Vagina (tissue), 2 donors: Measurements from ENCODE around the gene CREB3L2. TPM values are rescaled to one million over a fixed set of nuclear protein-coding genes. Genes with fewer than 3 reads are reported as not detected.
A peak's percentile ranks its signal among the peaks of the same experiment; 100 is the strongest.

ENCODE experiments used
- DNase-seq, 2 donors: peaks; one replicate each; pipeline ENCODE4 v3.0.0-alpha.2; 2017; ENCODE audit errors: extremely low spot score in 2 of 2
- H3K27ac ChIP-seq: fragments of 200-600 bp; sonication (generic); one replicate; pipeline ENCODE4 v1.5.1; 2019
- H3K27me3 ChIP-seq: fragments of 200-600 bp; sonication (generic); one replicate; pipeline ENCODE4 v1.5.1; 2019
- H3K36me3 ChIP-seq, 2 donors: fragments of 200-600 bp; sonication (generic); one replicate each; pipeline ENCODE4 v1.5.1; 2017 to 2019
- H3K4me1 ChIP-seq: fragments of 200-600 bp; sonication (generic); one replicate; pipeline ENCODE4 v1.5.1; 2019
- H3K4me3 ChIP-seq, 2 donors: fragments of 200-600 bp; sonication (generic); 1 replicate in 1 of 2; 2 replicates in 1 of 2; pipeline ENCODE4 v1.5.1; 2016 to 2019
- H3K9me3 ChIP-seq: fragments of 200-600 bp; sonication (generic); one replicate; pipeline ENCODE4 v1.5.1; 2019
- POLR2A ChIP-seq, 2 donors: fragments of 450-650 bp; IDR thresholded peaks; one replicate each; pipeline ENCODE4 v1.6.1; 2017; ENCODE audit warnings: antibody characterized with exemption in 2 of 2, mild to moderate bottlenecking in 2 of 2, moderate library complexity in 2 of 2
- POLR2AphosphoS5 ChIP-seq, 2 donors: sonication (generic); formaldehyde crosslinking; IDR thresholded peaks; one replicate each; pipeline ENCODE4 v1.9.0; 2017; ENCODE audit warnings: antibody characterized with exemption in 2 of 2, mild to moderate bottlenecking in 2 of 2, low read depth in 1 of 2; ENCODE audit not compliant: insufficient read depth in 1 of 2
- intact Hi-C: fragments of 100-400 bp; cut with DNase I; formaldehyde crosslinking; loops from one replicate; pipeline ENCODE4 v1.15.1; 2023
- total RNA-seq: library from RNA; depleted of rRNA; stranded (reverse); fragments of >200 nt; gene quantifications from one replicate; pipeline ENCODE4 v1.2.3, GENCODE V29; 2016
- TF ChIP-seq, protein P1 (sequence below), 3 experiments: fragments of 450-650 bp in 2 of 3; fragments of 200-600 bp in 1 of 3; sonication (generic) in 1 of 3; IDR thresholded peaks; one replicate each; pipeline ENCODE4 v1.5.1; 2017 to 2019; ENCODE audit warnings: antibody characterized with exemption in 3 of 3, mild to moderate bottlenecking in 2 of 3, moderate library complexity in 2 of 3

CREB3L2 gene
- total RNA-seq, 1 donor from 2014 or later = 28.7 TPM

DNA sequence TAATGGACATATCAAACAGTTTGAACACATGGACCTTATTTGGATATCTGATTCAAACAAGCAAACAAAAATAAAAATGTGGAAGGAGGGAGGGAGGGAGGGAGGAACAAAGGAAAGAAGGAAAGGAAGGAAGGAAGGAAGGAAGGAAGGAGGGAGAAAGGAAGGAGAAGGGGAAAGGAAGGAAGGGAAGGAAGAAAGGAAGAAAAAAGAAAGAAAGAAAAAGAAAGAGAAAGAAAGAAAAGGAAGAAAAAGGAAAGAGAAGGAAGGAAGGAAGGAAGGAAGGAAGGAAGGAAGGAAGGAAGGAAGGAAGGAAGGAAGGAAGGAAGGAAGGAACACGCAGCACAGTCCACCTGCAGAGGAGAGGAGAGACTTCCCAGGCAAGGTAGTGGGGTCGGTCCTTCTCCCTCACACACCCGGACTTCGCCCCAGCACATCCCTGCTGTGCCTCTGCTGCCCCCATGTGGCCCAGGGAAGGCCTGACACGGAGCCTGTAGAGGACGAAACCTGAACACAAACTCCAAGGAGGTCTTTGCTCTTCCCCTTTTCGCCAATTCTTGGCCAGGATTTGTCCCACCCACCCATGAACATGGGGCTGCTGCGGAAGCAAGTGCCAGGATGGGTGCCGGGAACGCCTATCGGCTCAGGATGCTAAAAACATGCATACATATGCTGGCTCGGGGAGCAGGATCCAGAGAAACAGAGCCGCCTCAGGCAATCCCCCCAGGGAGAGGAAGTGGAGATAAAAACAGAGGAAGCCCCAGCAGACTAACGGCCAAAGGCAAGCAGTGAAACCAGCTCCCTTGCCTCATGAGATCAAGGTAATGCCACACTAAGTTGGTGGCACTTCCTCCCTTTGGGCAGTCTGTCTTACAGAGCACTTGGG, 102.8 kb downstream of the CREB3L2 start:
- H3K27me3 ChIP-seq = no peaks in the 10 kb centered on the region
- no peak for DNase-seq
- peaks cover 0 to 57% of the 10 kb centered on the region in 2 donors for H3K36me3 ChIP-seq
- intact Hi-C loops = loop anchor here (10.0 kb wide), 1 partner anchor 244 kb away; no protein-coding TSS in a partner anchor
- TF ChIP-seq, protein P1, sequence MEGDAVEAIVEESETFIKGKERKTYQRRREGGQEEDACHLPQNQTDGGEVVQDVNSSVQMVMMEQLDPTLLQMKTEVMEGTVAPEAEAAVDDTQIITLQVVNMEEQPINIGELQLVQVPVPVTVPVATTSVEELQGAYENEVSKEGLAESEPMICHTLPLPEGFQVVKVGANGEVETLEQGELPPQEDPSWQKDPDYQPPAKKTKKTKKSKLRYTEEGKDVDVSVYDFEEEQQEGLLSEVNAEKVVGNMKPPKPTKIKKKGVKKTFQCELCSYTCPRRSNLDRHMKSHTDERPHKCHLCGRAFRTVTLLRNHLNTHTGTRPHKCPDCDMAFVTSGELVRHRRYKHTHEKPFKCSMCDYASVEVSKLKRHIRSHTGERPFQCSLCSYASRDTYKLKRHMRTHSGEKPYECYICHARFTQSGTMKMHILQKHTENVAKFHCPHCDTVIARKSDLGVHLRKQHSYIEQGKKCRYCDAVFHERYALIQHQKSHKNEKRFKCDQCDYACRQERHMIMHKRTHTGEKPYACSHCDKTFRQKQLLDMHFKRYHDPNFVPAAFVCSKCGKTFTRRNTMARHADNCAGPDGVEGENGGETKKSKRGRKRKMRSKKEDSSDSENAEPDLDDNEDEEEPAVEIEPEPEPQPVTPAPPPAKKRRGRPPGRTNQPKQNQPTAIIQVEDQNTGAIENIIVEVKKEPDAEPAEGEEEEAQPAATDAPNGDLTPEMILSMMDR (IDR thresholded peaks at IDR 0.05) = peak; percentile 70 to 92 (median 82)
- TF ChIP-seq POLR2A (IDR thresholded peaks at IDR 0.05) = no peak
- TF ChIP-seq POLR2AphosphoS5 (IDR thresholded peaks at IDR 0.05; ENCODE audit: insufficient read depth in 1 of 2, low read depth in 1 of 2) = no peak
- H3K4me1 ChIP-seq = peaks cover 17% of the 10 kb centered on the region
- H3K4me3 ChIP-seq = no peak overlapping the region
- peak overlapping the region; percentile 36 for H3K27ac ChIP-seq
- no peaks in the 10 kb centered on the region for H3K9me3 ChIP-seq

GRCh38 chr7:137895301-137896221, 106.3 kb downstream of the CREB3L2 start:
- Histone ChIP-seq H3K4me3 (no peak overlapping the region), H3K27ac (no peak overlapping the region), H3K36me3 (peaks cover 0 to 58% of the 10 kb centered on the region in 2 donors), H3K4me1 (peaks cover 11% of the 10 kb centered on the region), H3K9me3 (no peaks in the 10 kb centered on the region), H3K27me3 (no peaks in the 10 kb centered on the region)
- intact Hi-C loops = loop anchor here (10.0 kb wide), 1 partner anchor 241 kb away; no protein-coding TSS in a partner anchor
- DNase-seq = no peak
- TF ChIP-seq, protein P1 (IDR thresholded peaks at IDR 0.05) = no peak
- TF ChIP-seq POLR2A (IDR thresholded peaks at IDR 0.05) (no peak), POLR2AphosphoS5 (IDR thresholded peaks at IDR 0.05; ENCODE audit: insufficient read depth in 1 of 2, low read depth in 1 of 2) (no peak)

GRCh38 chr7:137893143-137893742, 108.6 kb downstream of the CREB3L2 start:
- Histone ChIP-seq H3K4me3 (no peak overlapping the region), H3K27ac (no peak overlapping the region), H3K9me3 (no peaks in the 10 kb centered on the region), H3K36me3 (peaks cover 0 to 53% of the 10 kb centered on the region in 2 donors), H3K4me1 (no peaks in the 10 kb centered on the region), H3K27me3 (no peaks in the 10 kb centered on the region)
- peak in 1 of 2 donors; percentile 10 for DNase-seq
- intact Hi-C loops = loop anchor here (10.0 kb wide), 1 partner anchor 238 kb away; no protein-coding TSS in a partner anchor
- no peak for TF ChIP-seq POLR2A (IDR thresholded peaks at IDR 0.05)
- no peak for TF ChIP-seq POLR2AphosphoS5 (IDR thresholded peaks at IDR 0.05; ENCODE audit: insufficient read depth in 1 of 2, low read depth in 1 of 2)
- TF ChIP-seq, protein P1 (IDR thresholded peaks at IDR 0.05) = no peak

- no peaks in the 10 kb centered on the region for H3K9me3 ChIP-seq
- DNase-seq = no peak
- TF ChIP-seq POLR2AphosphoS5 (IDR thresholded peaks at IDR 0.05; ENCODE audit: insufficient read depth in 1 of 2, low read depth in 1 of 2) (no peak), POLR2A (IDR thresholded peaks at IDR 0.05) (no peak)
- TF ChIP-seq, protein P1 (IDR thresholded peaks at IDR 0.05) = no peak
- no peak overlapping the region for H3K27ac ChIP-seq
- no peaks in the 10 kb centered on the region for H3K4me1 ChIP-seq
- H3K27me3 ChIP-seq = no peaks in the 10 kb centered on the region
- H3K36me3 ChIP-seq = peaks cover 0 to 37% of the 10 kb centered on the region in 2 donors
- intact Hi-C loops = loop anchor here (10.0 kb wide), 1 partner anchor 236 kb away; no protein-coding TSS in a partner anchor
- H3K4me3 ChIP-seq = no peak overlapping the region
Measured at GRCh38 chr7:137891016-137891655, 110.8 kb downstream of the CREB3L2 start.
